Activated CD8-positive, alpha-beta memory T cell treated with anti-CD3 and anti-CD28 coated beads for 1 hour (primary cell): ENCODE data around the gene CELF2.

Source experiments
- DNase-seq, 2 donors: peaks; one replicate each; pipeline ENCODE4 v3.0.0-alpha.2; 2020; ENCODE audit warnings: low read depth in 1 of 2; ENCODE audit errors: extremely low read depth in 1 of 2

Gene CELF2

GRCh38 chr10:11003679-11004078 is 14.0 kb upstream of the CELF2 start:
- DNase-seq: no peak

GRCh38 chr10:11004144-11005077 is 13.3 kb upstream of the CELF2 start:
- DNase-seq: no peak

- no peak for DNase-seq
These were observed 11.8 kb upstream of the CELF2 start for GRCh38 chr10:11005725-11006427.

- no peak for DNase-seq
These were observed 11.2 kb upstream of the CELF2 start for GRCh38 chr10:11006428-11006825.

- DNase-seq: no peak
These were observed 10.1 kb upstream of the CELF2 start for GRCh38 chr10:11007476-11008020.

GRCh38 chr10:11009471-11010308 is 8.0 kb upstream of the CELF2 start:
- DNase-seq: no peak

- no peak for DNase-seq
These were observed 7.1 kb upstream of the CELF2 start for GRCh38 chr10:11010582-11010981.

- no peak for DNase-seq
These were observed 6.2 kb upstream of the CELF2 start for GRCh38 chr10:11011436-11011835.

GRCh38 chr10:11011984-11012383 is 5.7 kb upstream of the CELF2 start:
- no peak for DNase-seq

- DNase-seq: no peak
These were observed 5.0 kb upstream of the CELF2 start for GRCh38 chr10:11012421-11013295.

GRCh38 chr10:11013836-11014235 is 3.8 kb upstream of the CELF2 start:
- DNase-seq: no peak

- DNase-seq: no peak
These were observed 2.8 kb upstream of the CELF2 start for GRCh38 chr10:11014671-11015445.

- no peak for DNase-seq
These were observed 2.2 kb upstream of the CELF2 start for GRCh38 chr10:11015446-11015934.

- DNase-seq: no peak
These were observed 587 bp upstream of the CELF2 start for GRCh38 chr10:11017000-11017569.

- DNase-seq: no peak
These were observed 765 bp downstream of the CELF2 start for GRCh38 chr10:11018432-11018841.

GRCh38 chr10:11018855-11019631 is 1.4 kb downstream of the CELF2 start:
- DNase-seq: no peak

GRCh38 chr10:11019724-11020547 is 2.3 kb downstream of the CELF2 start:
- DNase-seq: no peak
